Measurements from ENCODE around the gene NR4A1. TPM values are rescaled to one million over a fixed set of nuclear protein-coding genes. Genes with fewer than 3 reads are reported as not detected.

NR4A1 gene
- total RNA-seq (2014; rRNA removed; shearing (Covaris generic)) (25.3 and 29.3 TPM in 2 replicates), total RNA-seq (2022) (28.1 and 29.0 TPM in 2 replicates), Bru-seq, nascent RNA (percentile 45 among the genes with signal in this experiment), BruChase-seq, experiment 1, labeled RNA remaining after a 6-hour chase (percentile 48 among the genes with signal in this experiment), BruChase-seq, experiment 2, labeled RNA remaining after a 2-hour chase (percentile 50 among the genes with signal in this experiment)
- long read RNA-seq, transcript NR4A1-204 (7 exons, 2,528 nt), result major isoform, 6 of 29 reads
- long read RNA-seq, partial matches to known transcripts, result 10 of 29 reads
- long read RNA-seq, other reads (novel, unspliced or antisense), result 12 of 29 reads

GRCh38 chr12:52050758-52051541, at the start of gene NR4A1:
Gene NR4A1 (plus strand): TSS chr12:52051442. CDS start chr12:52054329, 2,887 bp downstream.
- Histone ChIP-seq H2AFZ (ENCODE audit: low read length) (peak within 1 kb of the TSS; percentile 30; the same call in 1 of the 2 replicates), H4K20me1 (ENCODE audit: insufficient read depth, low read length) (no peaks in the 10 kb centered on the region), H3K36me3 (ENCODE audit: insufficient read depth, low read length) (peaks cover 23% of the 10 kb centered on the region), H3K9me3 (ENCODE audit: low read length) (no peaks in the 10 kb centered on the region), H3K27ac (ENCODE audit: low read depth, low read length, poor library complexity, severe bottlenecking) (peak within 1 kb of the TSS; percentile 66), H3K79me2 (ENCODE audit: insufficient read depth, low read depth, low read length) (no peaks in the 10 kb centered on the region; the same call in 1 of the 2 replicates), H3K4me2 (ENCODE audit: low read length) (peak within 1 kb of the TSS; percentile 85), H3K4me1 (ENCODE audit: insufficient read depth, low read length, poor library complexity, severe bottlenecking) (peaks cover 36% of the 10 kb centered on the region), H3K4me3 (ENCODE audit: low read depth, low read length, poor library complexity, severe bottlenecking) (peak within 1 kb of the TSS; percentile 68), H3K9me2 (ENCODE audit: insufficient read depth, low read length) (no peaks in the 10 kb centered on the region)
- POLR2A ChIA-PET, result interaction anchor here (0.5 to 1.4 kb wide), 9 partner anchors 9 to 30 kb away, joined by 3 to 10 read pairs (median 3); no protein-coding TSS in a partner anchor
- CTCF ChIA-PET (ENCODE audit: unreplicated experiment), result interaction anchor here (0.6 to 0.7 kb wide), 3 partner anchors 20 to 641 kb away, joined by 3 to 4 read pairs (median 3); no protein-coding TSS in a partner anchor
- BruUV-seq (replicated peaks), result no TSS peak
- intact Hi-C loops (cut with micrococcal nuclease; ENCODE audit: unreplicated experiment), result loop anchor here (1.0 to 2.0 kb wide), 3 partner anchors 14 to 26 kb away; partner anchors contain the start of gene ATG101
- peak; percentile 84 for DNase-seq (ENCODE audit: low spot score)
- peak; percentile 53 for TF ChIP-seq CTCF (conservative IDR thresholded peaks at IDR 0.05; ENCODE audit: low read length)
- no peak for TF ChIP-seq EZH2phosphoT487 (IDR thresholded peaks at IDR 0.05; ENCODE audit: borderline replicate concordance, low read depth, low read length)

GRCh38 chr12:52003016-52003550, 48.2 kb upstream of the NR4A1 start:
- no peak overlapping the region for H3K4me3 ChIP-seq (ENCODE audit: low read depth, low read length, poor library complexity, severe bottlenecking)
- H3K27ac ChIP-seq (ENCODE audit: low read depth, low read length, poor library complexity, severe bottlenecking), result no peak overlapping the region
- intact Hi-C loops (cut with micrococcal nuclease; ENCODE audit: unreplicated experiment), result no loop called here
- ChIA-PET POLR2A (interaction anchor here (0.6 to 1.3 kb wide), 3 partner anchors 10 to 22 kb away, joined by 3 to 4 read pairs (median 4); no protein-coding TSS in a partner anchor), CTCF (ENCODE audit: unreplicated experiment) (interaction anchor here (0.6 to 1.3 kb wide), 3 partner anchors 18 to 43 kb away, joined by 3 to 5 read pairs (median 3); no protein-coding TSS in a partner anchor)
- H3K4me1 ChIP-seq (ENCODE audit: insufficient read depth, low read length, poor library complexity, severe bottlenecking), result peaks cover 25% of the 10 kb centered on the region
- no peaks in the 10 kb centered on the region for H4K20me1 ChIP-seq (ENCODE audit: insufficient read depth, low read length)
- no peaks in the 10 kb centered on the region for H3K36me3 ChIP-seq (ENCODE audit: insufficient read depth, low read length)
- no peaks in the 10 kb centered on the region for H3K79me2 ChIP-seq (ENCODE audit: insufficient read depth, low read depth, low read length)
- no peaks in the 10 kb centered on the region for H3K9me3 ChIP-seq (ENCODE audit: low read length)
- H3K9me2 ChIP-seq (ENCODE audit: insufficient read depth, low read length), result no peaks in the 10 kb centered on the region
- no peak for TF ChIP-seq CTCF (conservative IDR thresholded peaks at IDR 0.05; ENCODE audit: low read length)
- TF ChIP-seq EZH2phosphoT487 (IDR thresholded peaks at IDR 0.05; ENCODE audit: borderline replicate concordance, low read depth, low read length), result no peak
- BruUV-seq (replicated peaks), result no TSS peak
- no peak overlapping the region for H2AFZ ChIP-seq (ENCODE audit: low read length)
- no peak overlapping the region for H3K4me2 ChIP-seq (ENCODE audit: low read length)
- no peak for DNase-seq (ENCODE audit: low spot score)

All from OCI-LY7 (cell line).